ENCODE data around the gene AGAP5.
A peak's percentile ranks its signal among the peaks of the same experiment; 100 is the strongest.

Gene AGAP5

DNA sequence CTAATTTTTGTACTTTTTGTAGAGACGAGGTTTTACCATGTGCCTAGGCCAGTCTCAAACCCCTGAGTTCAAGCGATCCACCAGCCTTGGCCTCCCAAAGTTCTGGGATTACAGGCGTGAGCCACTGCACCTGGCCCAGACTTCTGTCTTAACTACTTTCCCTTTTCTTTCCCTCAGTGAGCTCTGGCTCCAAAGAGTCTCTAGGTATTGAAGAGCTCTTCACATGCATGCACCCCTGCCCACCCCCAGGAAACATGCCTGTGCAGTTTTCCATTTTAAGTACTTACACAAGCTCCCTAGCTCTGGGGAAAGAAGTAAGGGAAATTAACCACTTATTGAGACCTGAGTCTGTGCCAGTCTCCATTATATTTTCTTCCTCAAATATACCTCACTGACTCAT is 58.6 kb downstream of the AGAP5 start:
- DNase-seq (ENCODE audit: low read depth) = no peak
- TF ChIP-seq, protein P1, sequence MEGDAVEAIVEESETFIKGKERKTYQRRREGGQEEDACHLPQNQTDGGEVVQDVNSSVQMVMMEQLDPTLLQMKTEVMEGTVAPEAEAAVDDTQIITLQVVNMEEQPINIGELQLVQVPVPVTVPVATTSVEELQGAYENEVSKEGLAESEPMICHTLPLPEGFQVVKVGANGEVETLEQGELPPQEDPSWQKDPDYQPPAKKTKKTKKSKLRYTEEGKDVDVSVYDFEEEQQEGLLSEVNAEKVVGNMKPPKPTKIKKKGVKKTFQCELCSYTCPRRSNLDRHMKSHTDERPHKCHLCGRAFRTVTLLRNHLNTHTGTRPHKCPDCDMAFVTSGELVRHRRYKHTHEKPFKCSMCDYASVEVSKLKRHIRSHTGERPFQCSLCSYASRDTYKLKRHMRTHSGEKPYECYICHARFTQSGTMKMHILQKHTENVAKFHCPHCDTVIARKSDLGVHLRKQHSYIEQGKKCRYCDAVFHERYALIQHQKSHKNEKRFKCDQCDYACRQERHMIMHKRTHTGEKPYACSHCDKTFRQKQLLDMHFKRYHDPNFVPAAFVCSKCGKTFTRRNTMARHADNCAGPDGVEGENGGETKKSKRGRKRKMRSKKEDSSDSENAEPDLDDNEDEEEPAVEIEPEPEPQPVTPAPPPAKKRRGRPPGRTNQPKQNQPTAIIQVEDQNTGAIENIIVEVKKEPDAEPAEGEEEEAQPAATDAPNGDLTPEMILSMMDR (conservative IDR thresholded peaks at IDR 0.05; ENCODE audit: low read length) = no peak
- no peak overlapping the region for H3K4me3 ChIP-seq (ENCODE audit: low read length)

- TF ChIP-seq, protein P1 (conservative IDR thresholded peaks at IDR 0.05; ENCODE audit: low read length) = no peak
- no peak overlapping the region for H3K4me3 ChIP-seq (ENCODE audit: low read length)
- DNase-seq (ENCODE audit: low read depth) = no peak
Observed at GRCh38 chr10:73635781-73636180, 62.1 kb downstream of the AGAP5 start.

GRCh38 chr10:73634421-73634820 is 63.5 kb downstream of the AGAP5 start:
- TF ChIP-seq, protein P1 (conservative IDR thresholded peaks at IDR 0.05; ENCODE audit: low read length) = no peak
- no peak for DNase-seq (ENCODE audit: low read depth)
- H3K4me3 ChIP-seq (ENCODE audit: low read length) = no peak overlapping the region

DNA sequence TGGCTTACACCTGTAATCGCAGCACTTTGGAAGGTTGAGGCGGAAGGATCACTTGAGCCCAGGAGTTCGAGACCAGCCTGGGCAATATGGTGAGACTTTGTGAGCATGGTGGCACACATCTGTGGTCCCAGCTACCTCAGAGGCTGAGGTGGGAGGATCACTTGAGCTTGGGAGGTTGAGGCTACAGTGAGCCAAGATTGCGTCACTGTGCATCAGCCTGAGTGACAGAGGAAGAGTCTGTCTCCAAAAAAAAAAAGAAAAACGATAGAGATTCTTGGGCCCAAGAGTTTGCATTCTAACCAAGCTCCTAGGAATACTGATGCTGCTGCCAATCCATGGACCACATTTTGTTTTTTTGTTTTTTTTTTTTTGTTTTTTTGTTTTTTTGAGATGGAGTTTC is 68.7 kb downstream of the AGAP5 start:
- TF ChIP-seq, protein P1 (conservative IDR thresholded peaks at IDR 0.05; ENCODE audit: low read length) = no peak
- DNase-seq (ENCODE audit: low read depth) = no peak
- H3K4me3 ChIP-seq (ENCODE audit: low read length) = no peak overlapping the region

GRCh38 chr10:73628405-73628804 is 69.5 kb downstream of the AGAP5 start:
- no peak for DNase-seq (ENCODE audit: low read depth)
- H3K4me3 ChIP-seq (ENCODE audit: low read length) = no peak overlapping the region
- TF ChIP-seq, protein P1 (conservative IDR thresholded peaks at IDR 0.05; ENCODE audit: low read length) = no peak

- no peak overlapping the region for H3K4me3 ChIP-seq (ENCODE audit: low read length)
- DNase-seq (ENCODE audit: low read depth) = no peak
- TF ChIP-seq, protein P1 (conservative IDR thresholded peaks at IDR 0.05; ENCODE audit: low read length) = no peak
Observed at GRCh38 chr10:73627300-73627699, 70.6 kb downstream of the AGAP5 start.

DNA sequence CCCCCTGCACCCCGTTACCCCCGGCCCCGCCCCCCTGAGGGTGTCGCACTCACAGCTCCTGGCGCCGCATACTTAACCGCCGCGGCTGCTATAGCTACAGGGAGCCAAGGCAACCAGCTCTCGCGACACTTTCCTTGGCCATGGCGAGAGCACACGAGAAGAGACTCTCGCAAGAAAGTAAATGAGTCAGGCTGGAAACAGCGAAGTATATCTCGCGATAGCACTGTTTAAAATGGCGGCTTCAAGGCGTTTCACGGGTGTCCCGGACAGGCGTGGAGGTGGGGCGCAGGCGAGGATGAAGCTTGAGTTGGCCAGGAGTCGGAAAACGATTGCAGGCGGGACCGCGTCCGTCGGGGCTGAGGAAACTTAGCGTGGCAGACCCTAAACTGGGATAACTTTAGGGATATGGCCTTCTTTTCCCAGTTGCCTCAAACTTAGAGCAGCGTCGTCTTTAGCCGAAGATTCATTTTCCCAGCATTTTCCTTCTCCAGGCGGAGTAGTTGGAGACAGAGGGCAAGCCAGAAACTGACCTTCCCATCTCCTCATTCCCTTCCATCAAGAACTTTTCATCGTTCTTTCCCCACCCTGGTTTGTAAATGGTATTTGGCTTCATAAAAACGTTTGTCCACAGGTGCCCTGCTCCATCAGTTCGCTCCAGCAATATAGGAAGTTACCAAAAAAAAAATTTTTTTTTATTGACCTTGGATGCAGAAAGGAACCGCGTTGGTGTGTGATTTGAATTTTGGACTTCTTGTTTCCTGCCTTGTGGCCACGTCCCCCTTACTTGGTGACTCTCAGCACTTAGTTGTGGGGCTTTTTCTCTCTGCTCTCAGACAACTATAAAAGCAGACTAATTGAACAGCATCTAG is 71.8 kb downstream of the AGAP5 start:
- peak; percentile 98 for DNase-seq (ENCODE audit: low read depth)
- TF ChIP-seq, protein P1 (conservative IDR thresholded peaks at IDR 0.05; ENCODE audit: low read length) = no peak
- H3K4me3 ChIP-seq (ENCODE audit: low read length) = peak overlapping the region; percentile 86
